GM12875 (cell line): ENCODE results near the gene FAM20B.

ENCODE experiments used
- H3K4me3 ChIP-seq: one replicate; pipeline ENCODE4 v1.5.1; 2011; ENCODE audit warnings: low read depth, low read length, control low read depth
- TF ChIP-seq, protein P1 (sequence below): IDR thresholded peaks from 2 replicates; pipeline ENCODE4 v1.5.1; 2011; ENCODE audit warnings: low read depth, mild to moderate bottlenecking, control low read depth, inconsistent platforms, low read length, moderate library complexity, borderline replicate concordance; ENCODE audit not compliant: insufficient read depth

The FAM20B gene

DNA sequence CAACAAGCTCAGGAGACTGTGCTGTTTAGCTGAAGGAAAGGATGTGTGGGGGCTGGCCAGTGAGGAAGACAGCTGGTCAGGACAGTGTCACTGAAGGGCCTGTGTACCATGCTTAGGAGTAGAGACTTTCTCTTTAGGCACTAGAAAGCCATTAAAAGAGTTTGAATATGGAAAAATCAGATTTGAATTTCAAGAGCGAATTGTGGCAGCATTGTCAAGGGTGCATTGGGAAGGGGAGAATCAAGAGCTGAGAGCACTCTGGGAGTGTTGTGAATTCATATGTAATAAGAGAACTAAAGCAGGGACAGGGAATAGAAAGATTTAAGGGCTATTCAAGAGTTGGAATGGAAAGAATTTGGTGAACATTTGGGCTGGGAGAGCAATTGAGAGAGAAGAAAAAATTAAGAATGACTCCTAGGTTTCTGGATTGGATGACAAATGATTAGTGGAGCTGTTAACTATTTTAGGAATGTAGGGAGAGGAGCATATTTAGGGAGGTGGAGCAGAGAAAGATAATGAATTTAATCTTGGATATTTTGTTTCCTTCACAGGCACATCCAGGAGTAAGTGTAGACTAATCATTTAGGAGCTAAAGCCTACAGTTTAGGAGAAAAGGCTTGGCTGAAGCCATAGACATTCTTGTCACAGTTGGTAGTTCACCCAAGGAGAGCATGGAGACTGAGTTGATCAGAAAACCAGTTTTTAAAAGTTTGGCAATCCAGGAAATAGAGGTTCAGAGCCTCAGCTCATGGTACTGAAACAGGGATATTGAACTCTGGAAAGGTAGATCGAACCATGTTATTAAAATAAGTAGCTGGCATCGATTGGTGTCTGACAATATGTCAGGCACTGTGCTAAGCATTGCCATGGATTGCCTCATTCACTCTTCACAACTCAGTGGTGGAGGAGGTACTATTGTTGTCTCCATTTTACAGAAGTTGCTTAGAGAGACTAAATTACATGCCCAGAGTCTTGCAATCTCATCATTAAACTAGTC is 33.1 kb downstream of the FAM20B start:
- no peak overlapping the region for H3K4me3 ChIP-seq
- TF ChIP-seq, protein P1, sequence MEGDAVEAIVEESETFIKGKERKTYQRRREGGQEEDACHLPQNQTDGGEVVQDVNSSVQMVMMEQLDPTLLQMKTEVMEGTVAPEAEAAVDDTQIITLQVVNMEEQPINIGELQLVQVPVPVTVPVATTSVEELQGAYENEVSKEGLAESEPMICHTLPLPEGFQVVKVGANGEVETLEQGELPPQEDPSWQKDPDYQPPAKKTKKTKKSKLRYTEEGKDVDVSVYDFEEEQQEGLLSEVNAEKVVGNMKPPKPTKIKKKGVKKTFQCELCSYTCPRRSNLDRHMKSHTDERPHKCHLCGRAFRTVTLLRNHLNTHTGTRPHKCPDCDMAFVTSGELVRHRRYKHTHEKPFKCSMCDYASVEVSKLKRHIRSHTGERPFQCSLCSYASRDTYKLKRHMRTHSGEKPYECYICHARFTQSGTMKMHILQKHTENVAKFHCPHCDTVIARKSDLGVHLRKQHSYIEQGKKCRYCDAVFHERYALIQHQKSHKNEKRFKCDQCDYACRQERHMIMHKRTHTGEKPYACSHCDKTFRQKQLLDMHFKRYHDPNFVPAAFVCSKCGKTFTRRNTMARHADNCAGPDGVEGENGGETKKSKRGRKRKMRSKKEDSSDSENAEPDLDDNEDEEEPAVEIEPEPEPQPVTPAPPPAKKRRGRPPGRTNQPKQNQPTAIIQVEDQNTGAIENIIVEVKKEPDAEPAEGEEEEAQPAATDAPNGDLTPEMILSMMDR = no peak

DNA sequence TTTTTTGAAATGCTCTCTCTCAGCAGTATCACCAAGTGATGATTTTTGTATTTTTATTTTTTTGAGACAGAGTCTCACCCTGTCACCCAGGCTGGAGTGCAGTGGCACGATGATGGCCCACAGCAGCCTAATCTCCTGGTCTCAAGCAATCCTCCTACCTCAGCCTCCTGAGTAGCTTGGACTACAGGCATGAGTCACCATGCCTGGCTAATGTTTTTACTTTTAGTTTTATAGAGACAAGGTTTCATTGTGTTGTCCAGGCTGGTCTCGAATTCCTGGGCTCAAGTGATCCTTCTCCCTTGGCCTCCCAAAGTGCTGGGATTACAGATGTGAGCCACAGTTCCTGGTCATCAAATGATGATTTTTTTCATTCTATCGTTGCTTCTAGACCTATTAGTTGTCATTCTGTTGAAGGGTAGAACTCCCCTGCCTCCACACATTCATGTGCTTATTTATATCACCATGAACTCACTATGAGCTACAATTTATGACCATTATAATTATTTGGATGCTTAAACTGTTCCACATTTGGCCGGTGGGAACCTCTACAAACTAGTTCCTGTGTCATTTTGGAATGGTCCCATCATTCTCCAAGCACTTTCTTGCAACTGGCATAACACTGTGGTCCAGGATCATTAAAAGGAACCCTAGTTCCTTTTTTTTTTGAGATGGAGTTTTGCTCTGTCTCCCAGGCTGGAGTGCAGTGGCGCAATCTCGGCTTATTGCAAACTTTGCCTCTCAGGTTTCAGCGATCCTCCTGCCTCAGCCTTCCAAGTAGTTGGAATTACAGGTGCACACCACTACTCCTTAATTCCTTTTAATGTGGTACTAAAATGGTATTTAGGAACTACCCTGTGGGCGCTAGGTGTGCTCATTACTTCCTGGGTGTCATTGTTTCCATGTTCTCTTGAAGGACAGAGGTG is 35.9 kb downstream of the FAM20B start:
- H3K4me3 ChIP-seq = no peak overlapping the region
- TF ChIP-seq, protein P1 = no peak

DNA sequence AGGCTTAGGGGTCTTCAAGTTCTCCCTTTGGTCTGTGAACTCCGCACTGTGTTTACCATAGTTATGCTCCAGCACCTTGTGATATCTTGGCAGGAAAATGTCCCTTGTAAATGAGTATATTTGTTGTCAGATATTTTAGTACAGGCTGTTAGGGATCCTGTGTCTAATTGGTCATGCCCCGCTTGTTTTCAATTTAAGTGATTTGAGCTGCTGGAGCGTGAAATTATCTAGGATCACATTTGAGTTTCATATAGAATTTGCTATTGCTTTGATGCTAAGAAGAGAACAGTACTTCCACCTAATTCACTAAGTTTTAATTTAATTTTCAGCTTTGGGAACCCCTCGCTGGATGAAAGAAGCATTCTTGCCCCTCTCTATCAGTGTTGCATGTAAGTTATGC is 40.8 kb downstream of the FAM20B start:
- TF ChIP-seq, protein P1 = no peak
- H3K4me3 ChIP-seq = no peak overlapping the region

DNA sequence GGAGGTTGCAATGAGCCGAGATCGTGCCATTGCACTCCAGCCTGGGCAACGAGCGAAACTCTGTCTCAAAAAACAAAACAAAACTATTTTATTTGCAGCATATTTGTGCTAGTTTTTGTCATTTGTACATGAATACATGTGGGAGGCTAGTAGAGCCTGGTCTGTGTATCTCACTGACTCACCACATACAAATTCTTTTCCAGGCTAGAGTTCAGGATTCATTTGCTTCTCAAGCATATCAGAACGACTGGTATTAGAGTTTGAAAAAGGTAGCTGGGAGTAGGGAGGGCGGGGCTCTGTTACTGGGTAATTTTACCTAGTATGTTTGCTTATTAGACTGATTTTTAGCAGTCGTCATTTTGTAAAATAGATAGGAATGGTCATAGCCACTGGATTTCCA is 51.7 kb downstream of the FAM20B start:
- H3K4me3 ChIP-seq = no peak overlapping the region
- TF ChIP-seq, protein P1 = no peak

DNA sequence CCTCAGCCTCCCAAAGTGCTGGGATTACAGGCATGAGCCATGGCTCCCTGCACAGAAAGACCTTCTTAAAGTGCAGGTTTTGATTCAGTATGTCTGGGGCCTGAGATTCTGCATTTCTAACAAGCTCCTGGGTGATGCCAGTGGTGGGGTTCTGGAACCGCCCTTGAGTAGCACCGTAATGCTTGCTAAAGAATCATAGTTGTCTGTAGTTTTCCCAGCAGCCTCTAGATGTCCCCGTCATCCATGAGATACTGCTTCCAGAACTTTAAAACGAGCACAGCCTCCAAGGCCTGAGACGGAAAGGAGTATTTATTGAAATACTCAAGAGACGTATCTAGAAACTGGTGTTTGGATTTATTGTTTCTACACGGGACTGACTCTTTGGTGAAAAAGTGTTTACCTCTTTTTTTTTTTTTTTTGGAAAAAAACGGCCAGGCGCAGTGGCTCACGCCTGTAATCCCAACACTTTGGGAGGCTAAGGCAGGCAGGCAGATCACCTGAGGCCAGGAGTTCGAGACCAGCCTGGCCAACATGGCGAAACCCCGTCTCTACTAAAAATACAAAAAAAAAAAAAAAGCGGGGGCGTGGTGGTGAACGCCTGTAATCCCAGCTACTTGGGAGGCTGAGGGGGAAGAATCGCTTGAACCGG is 53.5 kb downstream of the FAM20B start:
- TF ChIP-seq, protein P1 = peak; percentile 66
- no peak overlapping the region for H3K4me3 ChIP-seq

DNA sequence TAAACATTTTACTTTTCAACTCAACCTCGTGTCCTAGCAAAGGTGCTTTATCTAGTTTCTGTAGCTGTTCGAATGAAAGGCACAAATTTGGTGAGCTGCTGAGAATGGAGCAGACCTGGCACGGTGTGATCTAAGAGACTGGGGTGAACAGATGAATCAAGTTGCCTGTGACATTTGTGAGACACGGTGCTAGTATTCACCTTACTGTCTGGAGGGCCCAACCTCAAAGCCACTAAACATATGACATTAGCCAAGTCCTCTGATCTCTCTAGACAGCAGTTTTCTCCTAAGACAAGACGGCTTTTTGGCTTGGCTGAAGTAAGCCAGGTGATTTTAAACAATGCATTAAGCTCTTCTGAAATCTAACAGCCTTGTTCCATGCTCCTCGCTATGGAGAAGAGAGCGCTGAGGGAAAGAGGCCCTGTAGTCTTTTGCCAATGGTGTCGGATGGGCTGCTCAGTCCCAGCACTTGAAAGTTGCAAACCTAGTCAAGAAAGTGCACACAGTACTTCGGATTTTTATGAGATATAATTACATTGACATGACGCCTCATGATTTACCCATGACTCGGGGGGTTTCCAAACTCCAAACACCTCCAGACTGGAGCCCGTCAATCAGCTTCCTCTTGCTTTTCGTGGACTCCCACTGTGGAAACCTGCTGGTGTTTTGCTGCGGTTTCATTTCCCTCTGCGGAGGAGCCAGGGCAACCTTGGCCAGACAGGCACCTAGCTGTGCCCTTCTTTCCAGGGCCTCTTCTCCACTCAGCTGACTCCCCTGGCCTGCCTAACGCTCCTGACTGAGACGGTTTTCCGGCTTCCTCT is 55.4 kb downstream of the FAM20B start:
- TF ChIP-seq, protein P1 = no peak
- H3K4me3 ChIP-seq = peak overlapping the region; percentile 35
